SU-DHL-6 (cell line): ENCODE measurements around the gene TIGD1.

Experiments
- CTCF ChIP-seq: fragments of 200-600 bp; sonication (generic); IDR thresholded peaks from one replicate; pipeline ENCODE4 v1.5.1; 2017; ENCODE audit warnings: antibody characterized with exemption, mild to moderate bottlenecking, low read length, moderate library complexity; ENCODE audit not compliant: insufficient read depth, poor library complexity, severe bottlenecking
- EZH2phosphoT487 ChIP-seq: fragments of 200-600 bp; sonication (generic), shearing (Covaris generic); conservative IDR thresholded peaks from 2 replicates; pipeline ENCODE4 v1.6.1; 2018; ENCODE audit warnings: mild to moderate bottlenecking, antibody characterized with exemption, low read length, moderate library complexity, mixed read lengths

- TF ChIP-seq CTCF: no peak
- TF ChIP-seq EZH2phosphoT487: no peak
These were observed 33.8 kb downstream of the TIGD1 start for GRCh38 chr2:232516551-232516950.
